GM21360 (cell line): ENCODE data around the gene FXYD5.

Source experiments
- ATAC-seq: cut with Tn5 transposase; IDR thresholded peaks from one replicate; pipeline ENCODE4 v1.9.1; 2021; ENCODE audit warnings: mild to moderate bottlenecking, moderate library complexity; ENCODE audit not compliant: unreplicated experiment

FXYD5 gene, protein sequence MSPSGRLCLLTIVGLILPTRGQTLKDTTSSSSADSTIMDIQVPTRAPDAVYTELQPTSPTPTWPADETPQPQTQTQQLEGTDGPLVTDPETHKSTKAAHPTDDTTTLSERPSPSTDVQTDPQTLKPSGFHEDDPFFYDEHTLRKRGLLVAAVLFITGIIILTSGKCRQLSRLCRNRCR

DNA sequence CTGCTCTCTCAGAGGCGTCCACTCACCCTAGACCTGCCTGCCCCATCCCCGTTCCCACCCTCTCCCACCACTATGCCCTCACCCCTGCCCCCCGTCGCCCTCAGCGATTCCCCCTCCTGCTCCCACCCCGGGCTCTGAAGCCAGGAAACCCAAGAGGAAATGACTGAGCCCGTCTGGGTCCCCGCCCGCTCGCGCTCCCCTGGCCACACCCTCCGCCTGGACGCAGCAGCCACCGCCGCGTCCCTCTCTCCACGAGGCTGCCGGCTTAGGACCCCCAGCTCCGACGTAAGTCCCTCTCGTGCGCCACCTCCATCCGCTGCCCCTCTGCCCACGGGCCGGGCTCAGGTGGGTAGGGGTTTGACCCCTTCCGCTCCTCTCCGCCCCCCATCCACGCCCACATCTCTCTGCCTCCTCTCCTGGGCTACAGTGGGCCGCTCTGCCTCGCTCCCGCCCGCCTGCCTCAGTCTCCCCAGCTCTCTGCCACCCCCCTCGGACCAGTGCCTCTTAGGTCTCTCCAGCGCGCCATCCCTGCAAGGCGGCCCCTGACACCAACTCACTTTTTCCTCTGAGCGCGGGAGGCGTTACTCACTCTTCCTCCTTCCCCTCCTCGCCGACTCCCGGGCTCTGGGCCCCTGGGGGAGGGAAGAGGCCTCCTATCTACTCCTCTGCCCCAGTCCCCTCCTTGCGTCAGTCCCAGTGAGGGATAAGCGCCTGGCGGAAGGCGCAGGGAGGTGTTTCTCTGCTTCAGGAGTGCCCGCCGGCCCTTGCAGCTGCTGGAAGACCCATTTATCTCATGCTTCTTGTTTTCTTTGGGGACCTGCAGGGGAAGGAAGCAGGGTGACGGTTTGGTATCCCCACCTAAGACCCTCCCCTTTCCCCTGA is at the start of gene FXYD5:
Gene FXYD5, plus strand, starts transcription at position 211 of the 882 bp plus-strand sequence. CDS start 816 bp downstream, outside the sequence.
- ATAC-seq = no peak

DNA sequence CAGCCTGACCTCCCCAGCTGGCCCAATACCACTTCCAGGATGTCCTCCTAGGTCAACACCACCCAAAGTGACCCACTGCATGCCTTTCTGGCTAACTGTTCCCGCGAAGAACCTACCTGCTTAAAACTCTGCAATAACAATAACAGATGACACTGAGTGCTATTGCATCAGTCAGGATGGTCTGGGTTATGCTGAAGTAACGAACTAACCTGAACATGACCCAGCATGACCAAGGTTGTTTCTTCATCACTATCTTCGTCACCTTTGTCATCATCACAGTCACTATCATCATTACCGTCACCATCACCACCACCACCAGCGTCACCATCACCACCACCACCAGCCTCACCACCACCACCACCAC is 49.5 kb upstream of the FXYD5 start:
- ATAC-seq = no peak

DNA sequence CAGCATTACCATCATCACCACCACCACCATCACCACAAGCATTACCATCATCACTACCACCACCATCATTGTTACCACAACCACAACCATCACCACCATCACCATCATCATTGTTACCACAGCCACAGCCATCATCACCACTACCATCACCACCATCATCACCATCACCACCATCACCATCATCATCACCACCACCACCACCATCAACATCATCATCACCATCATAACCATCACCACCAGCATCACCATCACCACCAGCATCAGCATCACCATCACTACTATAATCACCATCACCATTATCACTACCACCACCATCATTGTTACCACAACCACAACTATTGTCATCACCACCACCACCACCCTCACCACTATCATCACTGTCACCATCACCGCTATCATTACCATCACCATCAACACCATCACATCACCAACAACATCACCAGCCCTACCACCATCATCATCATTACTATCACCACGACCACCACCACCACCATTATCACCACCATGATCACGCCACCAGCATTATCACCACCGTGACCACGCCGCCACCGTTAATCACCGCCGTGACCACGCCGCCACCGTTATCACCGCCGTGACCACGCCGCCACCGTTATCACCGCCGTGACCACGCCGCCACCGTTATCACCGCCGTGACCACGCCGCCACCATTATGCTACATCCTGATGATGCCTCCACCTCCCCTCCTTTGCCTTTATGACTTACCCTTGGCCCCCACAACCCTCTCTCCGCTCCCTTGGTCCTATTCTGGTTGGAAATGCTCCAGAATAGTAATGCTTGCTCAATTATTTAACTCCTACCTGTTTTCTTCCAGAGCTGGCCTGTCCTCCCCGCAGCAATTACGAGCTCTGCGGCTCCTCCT is 48.9 kb upstream of the FXYD5 start:
- ATAC-seq = no peak

DNA sequence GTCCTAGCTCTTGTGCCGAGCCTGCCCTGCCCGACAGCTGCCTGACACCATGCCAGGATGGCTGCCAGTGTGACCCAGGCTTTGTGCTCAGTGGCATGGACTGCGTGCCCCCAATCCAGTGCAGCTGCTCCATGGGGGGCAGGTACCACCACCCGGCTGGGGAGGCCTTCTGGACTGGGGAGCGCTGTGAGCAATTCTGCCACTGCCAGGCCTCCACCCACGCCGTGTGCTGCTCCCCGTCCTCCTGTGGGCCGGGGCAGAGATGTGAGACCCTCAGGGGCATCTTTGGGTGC is 48.3 kb upstream of the FXYD5 start:
- no peak for ATAC-seq

DNA sequence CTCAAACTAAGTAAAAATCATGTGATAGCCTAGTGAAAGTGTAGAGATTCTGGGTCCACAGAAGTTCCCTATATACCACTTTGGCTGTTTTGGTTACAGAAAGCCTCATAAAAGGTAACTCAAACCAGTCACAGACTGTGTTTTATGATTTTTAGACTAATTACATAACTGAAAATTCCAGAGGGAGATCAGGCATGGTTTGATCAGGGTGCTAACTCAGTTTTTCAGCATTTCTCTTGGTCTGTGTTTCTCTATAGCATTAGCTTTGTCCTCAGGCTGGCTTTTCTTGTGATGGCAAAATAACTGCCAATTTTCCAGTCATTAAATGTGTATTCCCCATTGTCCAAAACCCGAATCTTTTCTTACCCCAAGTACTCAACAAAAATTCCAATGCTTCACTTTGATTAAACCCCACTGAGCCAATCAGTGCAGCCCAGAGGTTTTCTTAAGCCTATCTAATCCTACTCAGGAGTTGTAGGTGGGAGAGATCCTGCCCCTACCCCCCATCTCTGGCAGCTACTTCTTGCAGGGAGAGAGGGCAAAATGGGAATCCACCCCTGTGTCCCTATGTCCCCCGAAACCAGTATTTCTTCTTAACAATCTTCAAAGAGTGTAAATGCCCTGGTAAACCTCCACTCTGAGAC is 47.5 kb upstream of the FXYD5 start:
- ATAC-seq = no peak

DNA sequence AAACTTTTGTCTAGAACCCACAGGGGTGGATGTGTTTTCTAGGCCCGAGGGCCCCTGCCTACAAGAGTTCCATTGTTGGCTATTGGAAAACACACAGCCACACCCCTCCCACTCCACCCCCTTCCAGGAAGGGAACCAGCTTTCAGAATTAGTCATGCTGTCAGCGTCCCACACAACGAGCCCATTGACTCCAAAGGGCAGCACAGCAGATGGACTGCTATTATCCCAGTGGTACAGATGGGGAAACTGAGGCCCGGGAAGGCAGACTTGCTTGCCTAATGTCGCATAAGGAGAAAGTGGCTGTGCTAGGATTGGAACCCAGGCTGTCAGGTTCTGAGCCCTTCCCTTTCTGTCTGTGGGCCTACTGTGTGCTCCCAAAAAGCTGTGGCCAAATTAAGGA is 47.0 kb upstream of the FXYD5 start:
- no peak for ATAC-seq

DNA sequence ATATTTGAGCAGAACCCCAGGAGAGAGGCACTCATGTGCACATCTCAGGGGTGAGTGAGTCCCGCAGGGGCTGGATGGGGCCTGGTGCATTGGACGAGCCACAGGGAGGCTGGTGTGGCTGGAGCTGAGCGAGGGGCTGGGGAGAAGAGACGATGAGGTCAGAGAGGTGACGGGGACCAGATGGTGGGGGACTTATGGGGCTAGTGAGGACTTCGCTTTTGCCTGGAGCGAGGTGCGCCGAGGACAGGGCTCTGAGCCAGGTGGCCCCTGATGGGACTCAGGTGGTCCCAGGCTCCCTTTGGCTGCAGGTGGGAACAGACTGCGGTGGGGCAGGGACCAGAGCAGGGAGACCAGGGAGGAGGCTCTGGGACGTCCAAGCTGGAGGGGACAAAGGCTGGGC is 45.8 kb upstream of the FXYD5 start:
- ATAC-seq = no peak

DNA sequence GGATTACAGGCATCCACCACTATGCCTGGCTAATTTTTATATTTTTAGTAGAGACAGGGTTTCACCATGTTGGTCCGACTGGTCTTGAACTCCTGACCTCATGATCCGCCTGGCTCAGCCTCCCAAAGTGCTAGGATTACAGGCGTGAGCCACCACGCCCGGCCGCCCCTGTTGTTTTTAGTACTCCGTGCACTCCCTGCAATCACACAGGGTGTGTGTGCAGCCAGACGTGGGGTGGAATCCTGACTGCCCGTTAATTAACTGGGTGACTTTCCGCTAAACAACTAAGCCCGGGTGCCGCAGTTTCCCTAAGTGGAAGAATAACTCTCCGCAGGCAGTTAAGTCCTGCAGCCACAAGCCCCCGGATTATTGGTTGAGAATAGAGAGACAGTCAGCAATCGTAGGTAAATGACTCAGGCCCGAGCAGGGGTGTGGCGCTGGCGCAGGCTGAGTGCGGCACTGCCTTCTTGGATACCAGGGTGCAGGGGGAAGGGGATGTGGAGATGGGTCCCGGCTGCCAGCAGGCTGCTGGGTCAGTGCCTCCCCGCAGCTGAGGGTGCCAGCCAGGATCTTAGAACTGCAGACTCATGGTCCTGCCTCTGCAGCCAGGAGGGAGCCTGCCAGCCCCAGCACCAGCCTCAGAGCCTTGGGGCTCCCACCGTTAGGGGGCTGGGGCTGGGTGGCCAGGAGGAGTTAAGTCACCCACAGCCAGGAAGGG is 45.0 kb upstream of the FXYD5 start:
- ATAC-seq = no peak

DNA sequence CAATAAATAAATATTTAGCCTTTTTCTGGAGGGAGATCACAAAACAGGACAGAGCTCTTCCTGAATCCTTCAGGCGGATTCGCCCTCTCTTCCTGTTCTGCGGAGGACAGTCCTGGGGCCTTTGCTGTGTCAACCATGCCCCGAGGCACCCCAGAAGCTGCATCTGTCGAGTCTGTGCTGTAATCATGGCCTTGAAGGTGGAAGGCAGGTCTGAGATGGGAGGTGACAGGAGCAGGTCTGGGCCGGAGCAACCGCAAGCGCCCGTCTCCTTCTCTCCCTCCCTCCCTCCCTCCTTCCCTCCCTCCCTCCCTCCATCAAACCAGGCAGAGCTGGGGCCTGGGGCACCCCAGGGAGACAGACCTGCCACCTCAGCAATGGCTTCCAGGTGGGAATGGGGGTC is 43.6 kb upstream of the FXYD5 start:
- ATAC-seq = no peak

DNA sequence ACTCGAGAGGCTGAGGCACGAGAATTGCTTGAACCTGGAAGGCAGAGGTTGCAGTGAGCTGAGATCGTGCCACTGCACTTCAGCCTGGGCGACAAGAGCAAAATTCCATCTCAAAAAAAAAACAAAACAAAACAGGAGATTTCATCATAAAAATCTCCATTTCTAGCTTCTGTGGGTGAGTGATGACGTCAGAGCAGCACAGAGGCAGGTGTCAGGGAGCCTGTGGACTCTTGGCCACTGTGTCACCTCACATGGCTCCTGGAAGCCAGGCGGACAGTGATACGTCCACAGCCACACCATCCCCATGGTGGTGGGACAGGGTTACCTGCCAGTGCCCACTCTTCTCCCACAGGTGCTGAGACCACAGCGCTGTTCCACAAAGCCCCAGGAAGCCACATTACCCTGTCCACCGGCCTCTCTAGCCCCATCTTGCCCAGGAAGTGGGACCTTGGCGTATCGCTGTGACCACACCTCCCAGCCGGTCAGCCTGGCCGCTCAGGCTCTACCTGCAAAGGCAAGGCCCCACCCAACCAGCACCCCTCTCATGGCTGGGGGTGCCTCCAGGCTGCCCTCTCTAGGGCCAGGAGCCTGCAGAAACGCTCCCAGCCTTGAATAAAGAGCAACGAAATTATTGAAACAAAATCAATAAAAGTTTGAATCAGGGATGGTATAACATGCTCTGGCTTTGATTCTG is 41.4 kb upstream of the FXYD5 start:
- no peak for ATAC-seq

DNA sequence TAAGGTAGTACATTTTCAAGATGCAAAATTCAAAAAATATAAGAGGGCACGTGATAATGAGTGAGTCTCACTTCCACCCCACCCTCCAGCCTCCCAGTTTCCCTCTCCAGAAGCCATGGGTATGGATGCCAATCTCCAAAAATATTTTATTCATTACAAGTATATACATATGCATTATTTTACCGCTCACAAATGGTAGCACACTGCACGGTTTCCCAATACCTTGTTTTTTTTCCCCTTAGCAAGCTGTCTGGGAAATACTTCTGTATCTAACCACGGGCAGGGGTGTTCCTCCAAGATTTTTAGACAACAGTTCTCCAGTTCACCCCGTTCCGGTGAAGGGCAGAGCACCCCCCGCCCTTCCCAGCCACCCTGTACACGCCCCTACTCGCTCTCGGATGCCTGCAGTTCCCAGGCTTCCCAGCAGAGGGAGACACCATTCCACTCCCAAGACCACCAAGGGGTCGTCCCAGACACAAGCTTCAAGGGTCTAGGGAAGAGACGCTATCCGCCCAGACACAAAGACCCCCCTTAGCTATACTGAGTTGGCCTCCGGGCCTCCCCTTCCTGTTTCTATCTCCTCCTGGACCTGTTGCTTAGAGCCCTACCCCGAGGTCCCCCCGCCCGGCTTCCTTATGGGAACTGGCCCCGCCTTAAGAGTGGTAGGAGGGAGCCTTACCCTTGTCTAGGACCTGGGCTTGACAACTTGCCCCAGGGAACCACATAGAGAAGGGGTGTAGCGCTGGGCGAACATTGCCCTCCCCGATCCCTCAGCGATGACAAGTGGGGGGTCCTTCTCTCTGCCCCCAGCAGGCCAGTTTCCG is 40.0 kb upstream of the FXYD5 start:
- no peak for ATAC-seq

DNA sequence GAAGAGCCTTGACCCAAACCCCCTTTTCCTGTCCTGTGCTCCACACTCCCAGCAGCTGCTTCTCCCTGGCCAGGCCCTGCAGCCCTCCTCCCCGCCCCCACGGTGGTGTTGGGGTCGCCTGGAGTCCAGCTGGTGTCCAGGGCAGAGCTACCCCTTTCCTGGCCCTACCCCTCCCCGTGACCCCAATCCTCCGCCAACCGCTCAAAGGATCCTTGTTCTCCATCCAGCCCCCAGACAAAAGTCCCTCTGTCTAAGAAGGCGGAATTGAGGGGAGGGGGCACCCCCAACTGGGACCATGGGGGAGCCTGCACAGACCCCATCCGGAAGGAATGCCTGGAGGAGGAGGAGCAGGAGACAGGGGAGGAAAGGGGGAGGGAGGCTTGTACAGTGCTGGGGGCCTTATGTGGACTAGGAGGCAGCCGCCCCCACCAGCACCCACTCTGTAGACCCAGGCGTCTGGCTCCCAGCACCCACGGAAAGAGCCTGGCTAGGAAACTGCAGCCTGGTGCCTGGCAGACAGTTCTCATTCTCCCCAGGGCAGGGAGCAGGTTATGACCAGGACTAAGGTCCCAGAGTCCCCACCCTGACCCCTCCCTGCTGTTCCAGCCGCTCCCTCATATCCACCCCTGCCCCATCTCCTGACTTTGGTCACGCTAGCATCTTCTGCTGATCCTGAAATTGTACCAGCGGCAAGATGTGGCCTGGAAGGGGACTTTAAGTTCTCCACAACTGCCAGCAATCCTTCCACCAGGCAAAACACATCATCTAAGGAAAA is 39.2 kb upstream of the FXYD5 start, which contains the start of gene FXYD3:
Gene FXYD3, plus strand, starts transcription at position 647 of the 775 bp plus-strand sequence. CDS start 3,554 bp downstream, outside the sequence.
- no peak for ATAC-seq

DNA sequence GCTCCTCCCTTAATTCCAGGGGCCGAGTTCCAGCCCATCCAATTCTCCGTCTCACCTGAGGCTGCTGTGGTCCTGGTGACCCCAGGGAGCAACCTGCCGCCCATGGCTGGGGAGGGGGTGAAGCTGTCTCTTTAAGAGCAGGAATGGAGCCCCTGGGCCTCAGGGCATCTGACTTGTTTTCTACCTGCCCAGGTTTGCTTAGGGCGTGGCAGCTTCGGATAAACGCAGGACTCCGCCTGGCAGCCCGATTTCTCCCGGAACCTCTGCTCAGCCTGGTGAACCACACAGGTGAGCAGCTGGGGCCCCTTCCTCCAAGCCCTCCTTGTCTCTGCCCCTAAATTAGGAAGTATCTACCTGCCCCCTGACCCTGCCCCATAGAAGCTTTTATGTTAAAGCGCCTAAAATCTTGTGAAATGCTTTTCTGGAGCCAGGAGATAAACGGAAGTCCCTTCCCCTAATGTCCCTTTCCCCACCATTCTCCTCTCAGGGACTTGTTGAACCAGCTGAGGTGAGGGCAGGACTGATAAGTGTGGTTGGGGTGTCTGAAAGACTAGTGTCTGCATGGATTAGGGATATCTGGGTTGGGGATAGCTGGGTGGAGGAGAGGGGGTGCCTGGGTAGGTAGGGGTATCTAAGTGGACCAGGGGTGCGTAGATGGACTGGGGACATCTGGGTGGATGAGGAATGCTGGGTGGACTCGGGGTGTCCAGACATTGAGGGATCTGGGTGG is 38.3 kb upstream of the FXYD5 start:
- no peak for ATAC-seq

DNA sequence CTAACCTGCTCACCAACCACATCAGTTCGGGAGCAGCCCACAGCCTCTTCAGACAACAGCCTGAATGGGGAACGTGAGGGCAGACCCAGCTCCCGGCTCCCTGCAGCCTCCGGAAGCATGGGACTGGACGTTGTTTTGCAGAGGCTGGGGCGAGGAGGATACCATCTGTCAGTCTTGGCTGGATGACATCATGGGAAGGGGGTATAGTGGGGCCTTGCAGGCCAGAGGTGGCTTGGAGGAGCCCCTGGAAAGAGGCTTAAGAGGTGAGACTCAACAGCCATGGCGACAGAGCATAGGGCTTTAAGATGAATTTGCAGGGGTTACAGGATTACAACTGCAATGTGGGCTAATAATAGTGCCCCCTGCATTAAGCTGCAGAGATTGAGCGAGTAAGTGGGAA is 37.4 kb upstream of the FXYD5 start:
- no peak for ATAC-seq

DNA sequence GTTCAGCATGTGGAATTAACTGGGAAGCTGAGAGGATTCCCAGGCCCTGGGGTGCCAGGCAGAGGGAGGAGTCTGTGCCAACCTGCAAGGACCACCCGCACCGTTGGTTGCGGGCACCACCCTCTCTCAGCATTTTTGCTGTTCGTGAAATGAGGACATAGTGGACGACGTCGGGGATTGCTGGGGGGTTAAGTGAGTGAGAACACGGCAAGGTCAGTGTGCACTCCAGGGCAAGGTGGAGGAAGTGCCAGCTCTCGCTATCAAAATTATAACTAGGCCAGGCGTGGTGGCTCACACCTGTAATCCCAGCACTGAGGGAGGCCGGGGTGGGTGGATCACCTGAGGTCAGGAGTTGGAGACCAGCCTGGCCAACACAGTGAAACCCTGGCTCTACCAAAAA is 36.7 kb upstream of the FXYD5 start:
- ATAC-seq = no peak

DNA sequence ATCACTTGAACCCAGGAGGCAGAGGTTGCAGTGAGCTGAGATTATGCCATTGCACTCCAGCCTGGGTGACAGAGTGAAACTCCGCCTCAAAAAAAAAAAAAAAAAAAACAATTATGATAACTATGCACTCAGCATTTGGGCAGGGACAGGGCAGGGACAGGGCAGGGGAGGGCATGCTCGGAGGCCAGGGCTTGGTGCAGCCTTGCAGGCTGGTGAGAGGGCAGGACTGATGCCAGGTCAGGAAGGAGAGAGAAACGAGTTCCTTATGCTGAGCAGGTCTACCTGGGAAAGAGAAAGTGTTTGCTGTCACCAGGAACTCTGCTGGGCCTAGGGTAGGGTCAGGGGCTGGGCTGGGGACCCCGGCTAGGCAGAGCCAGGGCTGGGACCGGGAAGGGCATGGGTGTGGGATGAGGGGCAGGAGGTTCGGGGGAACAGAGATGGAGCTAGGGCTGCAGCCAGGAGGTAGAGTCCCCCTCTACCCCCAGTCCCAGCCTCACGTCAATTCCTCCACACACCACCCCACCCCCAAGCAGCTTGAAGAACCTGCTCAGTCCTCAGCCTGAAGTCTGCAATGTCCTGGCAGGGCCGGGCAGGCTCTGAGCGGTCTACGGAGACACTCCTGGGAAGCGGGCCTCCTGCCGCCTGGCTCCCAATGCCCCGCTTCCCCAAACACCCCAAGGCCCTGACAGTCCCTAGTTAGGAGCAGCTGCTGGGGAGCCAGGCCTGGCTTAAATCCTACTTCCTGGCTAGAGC is 36.1 kb upstream of the FXYD5 start:
- ATAC-seq = no peak

DNA sequence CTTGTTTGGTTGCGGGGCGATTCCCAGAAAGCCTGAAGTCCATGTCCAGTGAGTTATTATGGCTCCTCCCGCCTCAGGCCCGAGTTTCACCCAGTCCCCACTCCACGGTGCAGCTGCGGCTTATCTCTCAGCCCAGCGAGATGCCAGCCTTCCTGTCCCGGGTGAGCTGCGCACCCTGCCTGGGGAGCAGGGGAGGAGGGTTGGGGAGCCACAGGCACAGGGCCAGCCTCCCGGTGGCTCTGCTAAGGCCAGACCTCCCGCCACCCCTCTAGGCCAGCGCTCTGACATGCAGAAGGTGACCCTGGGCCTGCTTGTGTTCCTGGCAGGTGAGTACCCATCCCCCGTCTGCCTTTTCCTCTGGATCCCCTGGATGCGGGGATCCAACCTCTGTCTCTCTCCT is 35.4 kb upstream of the FXYD5 start:
- ATAC-seq = no peak
